HCT116 (cell line): ENCODE measurements around the gene AXL. TPM values are rescaled to one million over a fixed set of nuclear protein-coding genes. Genes with fewer than 3 reads are reported as not detected.

Experiments used
- ATAC-seq: fragments of 200-7000 bp; cut with Tn5 transposase; 2 replicates; pipeline ENCODE4 v1.9.1; 2020; ENCODE audit warnings: mild to moderate bottlenecking, moderate library complexity
- BruUV-seq: library from RNA; stranded (reverse); fragments of 400-500 nt; replicated peaks from 2 replicates; lab custom pipeline; 2021; lab: Mats Ljungman, UMichigan
- CTCF ChIA-PET: fragments of 300-600 bp; sonication (Branson Sonifier 250); formaldehyde crosslinking; loops from one replicate; lab custom pipeline; 2021; ENCODE audit warnings: antibody characterized with exemption; lab: Charles Lee
- POLR2A ChIA-PET: fragments of 300-600, 350-600 bp; sonication (Branson Sonifier 250); formaldehyde crosslinking; loops from one replicate; lab custom pipeline; 2021; ENCODE audit warnings: antibody characterized with exemption; lab: Charles Lee
- RAD21 ChIA-PET, 2 experiments: fragments of 300-600 bp; sonication (Branson Sonifier 250); formaldehyde crosslinking; loops; one replicate each; lab custom pipeline; 2023; ENCODE audit warnings: low total read pairs in 2 of 2; ENCODE audit not compliant: uncharacterized antibody in 2 of 2, unreplicated experiment in 2 of 2, low non-redundant PET in 1 of 2; lab: Charles Lee
- DNase-seq: peaks from one replicate; pipeline ENCODE4 v3.0.0-alpha.2; 2010; ENCODE audit warnings: low read depth, low spot score
- H2AFZ ChIP-seq: fragments of 200-600 bp; shearing (Covaris generic), sonication (generic); 2 replicates; pipeline ENCODE4 v1.6.1; 2017; ENCODE audit warnings: low read depth, mixed run types, mixed read lengths, antibody characterized with exemption, low read length; ENCODE audit not compliant: poor library complexity, severe bottlenecking
- H3K27ac ChIP-seq: 2 replicates; pipeline ENCODE4 v1.5.1; 2012; ENCODE audit warnings: low read depth, low read length
- H3K27me3 ChIP-seq: fragments of 200-600 bp; sonication (generic); 2 replicates; pipeline ENCODE4 v1.6.1; 2016; ENCODE audit warnings: mixed run types, low read length, mixed read lengths; ENCODE audit not compliant: insufficient read depth
- H3K36me3 ChIP-seq, 2 experiments: fragments of 200-500 bp in 1 of 2; fragments of 200-600 bp in 1 of 2; sonication (Bioruptor generic) in 1 of 2; sonication (generic) in 1 of 2; 2 replicates each; pipeline versions ENCODE4 v1.5.1 to v1.6.1; 2014 to 2016; ENCODE audit warnings: low read length in 2 of 2, inconsistent platforms in 1 of 2, mixed read lengths in 1 of 2, mixed run types in 1 of 2; ENCODE audit not compliant: insufficient read depth in 2 of 2, control insufficient read depth in 1 of 2
- H3K4me1 ChIP-seq, 2 experiments: fragments of 200-600 bp in 1 of 2; sonication (generic) in 1 of 2; 2 replicates each; pipeline versions ENCODE4 v1.5.1 to v1.6.1; 2012 to 2017; ENCODE audit warnings: low read length in 2 of 2, inconsistent platforms in 1 of 2, mild to moderate bottlenecking in 1 of 2, mixed read lengths in 1 of 2, mixed run types in 1 of 2, moderate library complexity in 1 of 2; ENCODE audit not compliant: insufficient read depth in 2 of 2, control insufficient read depth in 1 of 2
- H3K4me2 ChIP-seq: fragments of 200-600 bp; sonication (generic); 2 replicates; pipeline ENCODE4 v1.6.1; 2017; ENCODE audit warnings: mixed run types, low read length, mixed read lengths
- H3K4me3 ChIP-seq, 2 experiments: fragments of 200-600 bp in 1 of 2; sonication (generic) in 1 of 2; replicated peaks in 1 of 2; 2 replicates each; pipeline ENCODE4 v1.5.1; 2011 to 2016; ENCODE audit warnings: low read length in 2 of 2, control low read depth in 1 of 2, low read depth in 1 of 2, mild to moderate bottlenecking in 1 of 2, mixed read lengths in 1 of 2, mixed run types in 1 of 2
- H3K79me2 ChIP-seq: fragments of 200-600 bp; sonication (generic); 2 replicates; pipeline ENCODE4 v1.6.1; 2017; ENCODE audit warnings: mild to moderate bottlenecking, mixed run types, low read length, moderate library complexity, mixed read lengths; ENCODE audit not compliant: insufficient read depth
- H3K9ac ChIP-seq: fragments of 200-600 bp; sonication (generic); 2 replicates; pipeline ENCODE4 v1.6.1; 2016; ENCODE audit warnings: low read length, mixed read lengths
- H3K9me2 ChIP-seq: fragments of 200-600 bp; sonication (generic), shearing (Covaris generic); 2 replicates; pipeline ENCODE4 v1.6.1; 2017; ENCODE audit warnings: mixed run types, mild to moderate bottlenecking, moderate library complexity; ENCODE audit not compliant: insufficient read depth
- H3K9me3 ChIP-seq, 2 experiments: fragments of 200-500 bp in 1 of 2; fragments of 200-600 bp in 1 of 2; sonication (Bioruptor generic) in 1 of 2; sonication (generic) in 1 of 2; 2 replicates each; pipeline ENCODE4 v1.6.1; 2014 to 2017; ENCODE audit warnings: low read length in 2 of 2, mixed read lengths in 2 of 2, inconsistent platforms in 1 of 2, low read depth in 1 of 2, mild to moderate bottlenecking in 1 of 2, mixed run types in 1 of 2, moderate library complexity in 1 of 2; ENCODE audit not compliant: control insufficient read depth in 1 of 2, insufficient read depth in 1 of 2
- H4K20me1 ChIP-seq: fragments of 200-600 bp; sonication (generic), shearing (Covaris generic); 2 replicates; pipeline ENCODE4 v1.6.1; 2017; ENCODE audit warnings: mixed run types, mild to moderate bottlenecking, moderate library complexity; ENCODE audit not compliant: insufficient read depth
- CBX3 ChIP-seq: IDR thresholded peaks from 2 replicates; pipeline ENCODE4 v1.6.1; 2012; ENCODE audit warnings: low read depth
- CEBPB ChIP-seq: IDR thresholded peaks from 2 replicates; pipeline ENCODE4 v1.6.1; 2012; ENCODE audit warnings: low read depth
- ELF1 ChIP-seq: IDR thresholded peaks from 2 replicates; pipeline ENCODE4 v1.6.1; 2012; ENCODE audit warnings: low read depth, borderline replicate concordance
- JUND ChIP-seq: IDR thresholded peaks from 2 replicates; pipeline ENCODE4 v1.6.1; 2012
- MAX ChIP-seq: IDR thresholded peaks from 2 replicates; pipeline ENCODE4 v1.6.1; 2012
- POLR2A ChIP-seq: IDR thresholded peaks from 2 replicates; pipeline ENCODE4 v1.7.0; 2011; ENCODE audit warnings: borderline replicate concordance; ENCODE audit not compliant: insufficient read depth, insufficient read length; ENCODE audit errors: extremely low read depth
- POLR2AphosphoS5 ChIP-seq: IDR thresholded peaks from 2 replicates; pipeline ENCODE4 v1.6.1; 2011; ENCODE audit warnings: mild to moderate bottlenecking, low read depth, low read length, moderate library complexity
- REST ChIP-seq: IDR thresholded peaks from 2 replicates; pipeline ENCODE4 v1.6.1; 2012; ENCODE audit warnings: low read depth
- SIN3A ChIP-seq: IDR thresholded peaks from 2 replicates; pipeline ENCODE4 v1.6.1; 2012; ENCODE audit warnings: low read depth
- SP1 ChIP-seq: IDR thresholded peaks from 2 replicates; pipeline ENCODE4 v1.6.1; 2012; ENCODE audit warnings: low read depth
- intact Hi-C: fragments of 100-400 bp; cut with micrococcal nuclease; formaldehyde crosslinking; loops from 2 replicates; pipeline ENCODE4 v1.10.0; 2022
- total RNA-seq: library from RNA; stranded (reverse); gene quantifications from one replicate; pipeline ENCODE4 v1.2.1, GENCODE V29; 2021; ENCODE audit not compliant: unreplicated experiment
- TF ChIP-seq, protein P1 (sequence below), 3 experiments: fragments of 200-600 bp in 1 of 3; sonication (generic) in 1 of 3; IDR thresholded peaks in 2 of 3; conservative IDR thresholded peaks in 1 of 3; 2 replicates each; pipeline ENCODE4 v1.5.1; 2012 to 2017; ENCODE audit warnings: low read depth in 2 of 3, low read length in 2 of 3, antibody characterized with exemption in 1 of 3, borderline replicate concordance in 1 of 3, control low read depth in 1 of 3, mild to moderate bottlenecking in 1 of 3, mixed read lengths in 1 of 3, mixed run types in 1 of 3, moderate library complexity in 1 of 3; ENCODE audit not compliant: insufficient read depth in 1 of 3

Gene AXL
- total RNA-seq, 1 experiment from 2014 or later = 47.4 TPM

DNA sequence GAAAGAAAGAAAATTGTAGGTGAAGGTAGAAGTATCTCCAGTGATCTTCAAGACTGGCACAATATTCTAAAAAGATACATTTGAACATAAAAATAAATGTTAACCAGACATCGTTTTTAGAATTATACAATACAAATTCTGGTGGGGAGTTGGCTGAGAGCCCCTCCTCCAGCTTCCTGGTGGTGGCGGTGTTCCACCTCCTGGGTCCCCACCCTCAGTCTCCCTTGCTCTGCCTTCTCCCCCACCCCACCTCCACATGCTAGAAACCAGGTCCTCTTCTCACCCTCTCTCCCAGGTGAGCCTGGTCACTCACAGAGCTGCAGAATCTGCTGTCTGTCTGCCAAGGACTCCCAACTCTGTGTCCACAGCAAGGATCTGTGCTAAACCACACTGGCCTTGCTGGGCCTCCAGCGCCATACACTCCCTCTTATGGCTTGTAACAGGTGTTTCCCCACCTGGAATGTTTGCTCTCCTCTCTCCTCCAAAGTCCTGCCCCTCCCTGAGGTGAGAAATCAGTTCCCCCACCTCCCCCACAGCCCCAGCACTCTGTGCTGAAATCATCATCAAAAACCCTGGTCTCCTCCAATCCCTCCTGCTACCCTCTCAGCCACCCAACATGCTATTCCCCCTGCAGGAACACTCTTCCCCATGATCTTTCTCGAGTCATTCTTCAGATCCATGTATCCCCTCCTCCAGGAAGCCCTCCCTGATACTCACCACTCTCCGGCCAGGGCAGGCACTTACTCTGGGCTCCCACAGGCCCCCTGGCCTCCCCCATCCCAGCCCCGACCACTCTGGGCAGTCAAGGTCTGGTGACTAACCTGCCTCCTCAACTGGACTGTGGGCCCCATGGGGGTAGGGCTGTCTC, 46.5 kb upstream of the AXL start:
- Histone ChIP-seq H3K79me2 (no peaks in the 10 kb centered on the region), H2AFZ (no peak overlapping the region), H3K4me3 (no peak overlapping the region), H3K36me3 (no peaks in the 10 kb centered on the region), H3K27me3 (no peaks in the 10 kb centered on the region), H3K4me2 (peak overlapping the region; percentile 30), H3K9me3 (no peaks in the 10 kb centered on the region), H4K20me1 (no peaks in the 10 kb centered on the region), H3K4me1 (peaks cover 25 to 62% of the 10 kb centered on the region in 2 experiments), H3K9ac (0 out of 2 replicates have a peak overlapping the region, but pooled peaks have one; percentile 13), H3K9me2 (no peaks in the 10 kb centered on the region), H3K27ac (no peak overlapping the region)
- TF ChIP-seq, protein P1, sequence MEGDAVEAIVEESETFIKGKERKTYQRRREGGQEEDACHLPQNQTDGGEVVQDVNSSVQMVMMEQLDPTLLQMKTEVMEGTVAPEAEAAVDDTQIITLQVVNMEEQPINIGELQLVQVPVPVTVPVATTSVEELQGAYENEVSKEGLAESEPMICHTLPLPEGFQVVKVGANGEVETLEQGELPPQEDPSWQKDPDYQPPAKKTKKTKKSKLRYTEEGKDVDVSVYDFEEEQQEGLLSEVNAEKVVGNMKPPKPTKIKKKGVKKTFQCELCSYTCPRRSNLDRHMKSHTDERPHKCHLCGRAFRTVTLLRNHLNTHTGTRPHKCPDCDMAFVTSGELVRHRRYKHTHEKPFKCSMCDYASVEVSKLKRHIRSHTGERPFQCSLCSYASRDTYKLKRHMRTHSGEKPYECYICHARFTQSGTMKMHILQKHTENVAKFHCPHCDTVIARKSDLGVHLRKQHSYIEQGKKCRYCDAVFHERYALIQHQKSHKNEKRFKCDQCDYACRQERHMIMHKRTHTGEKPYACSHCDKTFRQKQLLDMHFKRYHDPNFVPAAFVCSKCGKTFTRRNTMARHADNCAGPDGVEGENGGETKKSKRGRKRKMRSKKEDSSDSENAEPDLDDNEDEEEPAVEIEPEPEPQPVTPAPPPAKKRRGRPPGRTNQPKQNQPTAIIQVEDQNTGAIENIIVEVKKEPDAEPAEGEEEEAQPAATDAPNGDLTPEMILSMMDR (IDR thresholded peaks at IDR 0.05 in 2 of 3, conservative IDR thresholded peaks at IDR 0.05 in 1 of 3; ENCODE audit: borderline replicate concordance in 1 of 3, insufficient read depth in 1 of 3, low read depth in 2 of 3, low read length in 2 of 3) = peak in 2 of 3 experiments; percentile 11 to 38; a peak in 3 of 6 replicates
- no peak for TF ChIP-seq MAX
- TF ChIP-seq POLR2A = no peak
- TF ChIP-seq JUND = no peak
- ChIA-PET CTCF (no interaction called here), POLR2A (interaction anchor here (1.1 kb wide), 1 partner anchor 14 kb away, joined by 3 read pairs; no protein-coding TSS in a partner anchor), RAD21 (no interaction called here)
- BruUV-seq = no TSS peak
- intact Hi-C loops = no loop called here
- DNase-seq (no peak), ATAC-seq (no peak)

GRCh38 chr19:41174297-41174928, 44.6 kb upstream of the AXL start:
- H3K4me3 ChIP-seq = no peak overlapping the region
- no TSS peak for BruUV-seq
- no peak overlapping the region for H2AFZ ChIP-seq
- intact Hi-C loops = no loop called here
- RAD21 ChIA-PET = no interaction called here
- ATAC-seq = no peak
- peak overlapping the region; percentile 90 for H3K4me2 ChIP-seq
- peaks cover 25 to 62% of the 10 kb centered on the region in 2 experiments for H3K4me1 ChIP-seq
- H3K36me3 ChIP-seq = no peaks in the 10 kb centered on the region
- POLR2A ChIA-PET = no interaction called here
- H3K9me3 ChIP-seq = no peaks in the 10 kb centered on the region
- no peaks in the 10 kb centered on the region for H4K20me1 ChIP-seq
- no peak overlapping the region for H3K9ac ChIP-seq
- CTCF ChIA-PET = no interaction called here
- DNase-seq = no peak
- H3K27me3 ChIP-seq = no peaks in the 10 kb centered on the region
- H3K27ac ChIP-seq = no peak overlapping the region
- H3K79me2 ChIP-seq = no peaks in the 10 kb centered on the region
- no peaks in the 10 kb centered on the region for H3K9me2 ChIP-seq
- TF ChIP-seq SP1 (no peak), CBX3 (no peak), SIN3A (no peak), POLR2AphosphoS5 (no peak), REST (no peak), CEBPB (no peak), POLR2A (no peak), ELF1 (no peak)
